Peyer's patch (tissue), 4 donors: ENCODE measurements around the gene PLA2G4B.

Experiments used
- CTCF ChIP-seq, 6 experiments: fragments of 450-650 bp in 4 of 6; fragments of 200-600 bp in 2 of 6; sonication (generic) in 1 of 6; IDR thresholded peaks; one replicate each; pipeline ENCODE4 v1.5.1; 2017 to 2019; ENCODE audit warnings: antibody characterized with exemption in 6 of 6, mild to moderate bottlenecking in 3 of 6, moderate library complexity in 1 of 6
- POLR2A ChIP-seq, 2 donors: fragments of 450-650 bp; IDR thresholded peaks; one replicate each; pipeline ENCODE4 v1.5.1; 2017; ENCODE audit warnings: antibody characterized with exemption in 2 of 2, mild to moderate bottlenecking in 2 of 2, moderate library complexity in 2 of 2

DNA sequence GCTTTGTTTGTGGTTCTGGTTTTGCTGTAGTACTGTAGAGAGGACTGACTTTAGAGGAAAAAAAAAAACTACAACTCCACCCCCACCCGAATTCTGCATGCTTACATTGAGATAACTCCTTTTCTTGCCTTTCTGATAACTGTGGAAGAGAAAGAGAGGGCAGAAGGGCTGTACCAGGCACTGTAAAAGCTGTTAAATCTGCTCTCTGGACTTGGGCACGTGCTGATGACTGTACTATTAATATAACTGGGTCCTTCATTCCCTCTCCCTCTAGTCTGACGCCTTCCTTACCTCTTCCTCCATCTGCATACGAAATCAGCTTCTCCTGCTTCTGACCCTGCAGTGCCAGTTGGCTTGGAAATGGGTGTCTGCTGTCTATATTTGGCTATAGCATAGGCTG, 49.4 kb upstream of the PLA2G4B start:
- TF ChIP-seq CTCF (IDR thresholded peaks at IDR 0.05) (no peak), POLR2A (IDR thresholded peaks at IDR 0.05) (peak in 1 of 2 donors; percentile 24)
